K562 (cell line): ENCODE measurements around the gene KCNA10. TPM values are rescaled to one million over a fixed set of nuclear protein-coding genes. Genes with fewer than 3 reads are reported as not detected.

Experiments used
- FOXP4 ChIP-seq: sonication (generic); formaldehyde crosslinking; IDR thresholded peaks from 2 replicates; pipeline ENCODE4 v1.8.0; 2022; ENCODE audit warnings: mild to moderate bottlenecking, missing genetic modification reagents, borderline replicate concordance
- HMBOX1 ChIP-seq: sonication (generic); IDR thresholded peaks from 2 replicates; pipeline ENCODE4 v1.6.1; 2016
- RBM25 ChIP-seq: fragments of 200-400 bp; formaldehyde crosslinking; IDR thresholded peaks from 2 replicates; pipeline ENCODE4 v1.6.1; 2018; ENCODE audit warnings: low read length, low read depth, moderate library complexity; ENCODE audit not compliant: severe bottlenecking
- SOX6 ChIP-seq: fragments of 450-650 bp; IDR thresholded peaks from 2 replicates; pipeline ENCODE4 v1.6.1; 2014; ENCODE audit warnings: mild to moderate bottlenecking
- THRA ChIP-seq: fragments of 450-650 bp; IDR thresholded peaks from 2 replicates; pipeline ENCODE4 v1.6.1; 2017; ENCODE audit warnings: mild to moderate bottlenecking, moderate library complexity
- ZBTB40 ChIP-seq, 2 experiments: fragments of 450-650 bp in 1 of 2; sonication (generic) in 1 of 2; formaldehyde crosslinking in 1 of 2; IDR thresholded peaks; 2 replicates each; pipeline versions ENCODE4 v1.7.1 to v1.9.0; 2016 to 2022; ENCODE audit warnings: inconsistent platforms in 1 of 2, mild to moderate bottlenecking in 1 of 2, missing genetic modification reagents in 1 of 2
- ZBTB5 ChIP-seq: fragments of 450-650 bp; IDR thresholded peaks from 2 replicates; pipeline ENCODE4 v1.6.1; 2017; ENCODE audit warnings: antibody characterized with exemption
- ZNF143 ChIP-seq: sonication (generic); formaldehyde crosslinking; IDR thresholded peaks from 2 replicates; pipeline ENCODE4 v1.9.0; 2022; ENCODE audit warnings: mild to moderate bottlenecking, missing genetic modification reagents
- polyA plus RNA-seq, 8 experiments: library from polyadenylated mRNA; depleted of rRNA in 4 of 8; stranded (reverse) in 5 of 8; unstranded in 3 of 8; fragments of >200 nt; fragmentation: Nextera tagmentation in 2 of 8; fragmentation: Illumina TruSeq in 1 of 8; extraction: Ambion mirVana in 2 of 8; extraction: Trizol in 1 of 8; gene quantifications; 2 replicates each; pipeline versions ENCODE4 v1.2.1 to v1.2.3, GENCODE V29; 2011 to 2014; ENCODE audit warnings: inconsistent platforms in 1 of 8, missing spikeins in 1 of 8
- total RNA-seq, 7 experiments: library from RNA; depleted of rRNA in 6 of 7; stranded (reverse); fragments of >200 nt in 6 of 7; fragmentation: Illumina TruSeq in 2 of 7; extraction: Trizol in 2 of 7; gene quantifications; 2 replicates each; pipeline versions ENCODE4 v1.2.1 to v1.2.3, GENCODE V29; 2011 to 2021; ENCODE audit warnings: low replicate concordance in 1 of 7

The KCNA10 gene
- total and polyA plus RNA-seq, 9 of the 15 experiments (the other 6 are each of a cell fraction or from before 2014, with no cell fraction given), result not detected

GRCh38 chr1:110544753-110545152, 25.8 kb upstream of the KCNA10 start (continued):
- no peak for TF ChIP-seq ZBTB40 (IDR thresholded peaks at IDR 0.05)
- TF ChIP-seq ZBTB40 (CRISPR knock-in tag; IDR thresholded peaks at IDR 0.05), result no peak
- TF ChIP-seq FOXP4 (CRISPR knock-in tag), result no peak
- TF ChIP-seq RBM25, result no peak
- TF ChIP-seq ZNF143, result no peak
- TF ChIP-seq THRA, result no peak
- TF ChIP-seq HMBOX1, result no peak
- TF ChIP-seq ZBTB5, result no peak
- TF ChIP-seq SOX6, result no peak
